Medulla oblongata (tissue), 1 donor: ENCODE results near the gene ETFA.

Experiments used
- DNase-seq: peaks from one replicate; pipeline ENCODE4 v3.0.0-alpha.2; 2015; ENCODE audit errors: extremely low spot score

Gene ETFA

GRCh38 chr15:76311100-76311953, at the start of gene ETFA:
Gene ETFA (minus strand): TSS chr15:76311469. CDS start chr15:76311388, 81 bp downstream.
- DNase-seq = peak; percentile 95

GRCh38 chr15:76360416-76360815, 49.1 kb upstream of the ETFA start:
- DNase-seq = no peak

GRCh38 chr15:76359152-76359551, 47.9 kb upstream of the ETFA start:
- no peak for DNase-seq

GRCh38 chr15:76358453-76358852, 47.2 kb upstream of the ETFA start:
- no peak for DNase-seq

- DNase-seq = no peak
These were observed 43.7 kb upstream of the ETFA start for GRCh38 chr15:76354823-76355440.

GRCh38 chr15:76353903-76354302, 42.6 kb upstream of the ETFA start:
- no peak for DNase-seq

- no peak for DNase-seq
These were observed 41.8 kb upstream of the ETFA start for GRCh38 chr15:76353023-76353577.

GRCh38 chr15:76349301-76350070, 38.2 kb upstream of the ETFA start:
- DNase-seq = no peak

GRCh38 chr15:76347482-76348055, 36.3 kb upstream of the ETFA start:
- DNase-seq = no peak

- DNase-seq = no peak
These were observed 35.6 kb upstream of the ETFA start for GRCh38 chr15:76346669-76347481.

- no peak for DNase-seq
These were observed 34.8 kb upstream of the ETFA start for GRCh38 chr15:76345880-76346668.

- no peak for DNase-seq
These were observed 34.3 kb upstream of the ETFA start for GRCh38 chr15:76345583-76345879.

- no peak for DNase-seq
These were observed 33.8 kb upstream of the ETFA start for GRCh38 chr15:76344893-76345582.

GRCh38 chr15:76343313-76343996, 32.2 kb upstream of the ETFA start:
- no peak for DNase-seq

- DNase-seq = no peak
These were observed 31.3 kb upstream of the ETFA start for GRCh38 chr15:76342382-76343201.

- no peak for DNase-seq
These were observed 30.8 kb upstream of the ETFA start for GRCh38 chr15:76342058-76342381.

- no peak for DNase-seq
These were observed 30.2 kb upstream of the ETFA start for GRCh38 chr15:76341366-76342057.
